Heart right ventricle (tissue), 16 donors: ENCODE measurements around the gene MLLT3. TPM values are rescaled to one million over a fixed set of nuclear protein-coding genes. Genes with fewer than 3 reads are reported as not detected.

Experiments used
- ATAC-seq, 8 donors: fragments of 200-7000 bp; cut with Tn5 transposase; one replicate each; pipeline ENCODE4 v1.9.1; 2020; ENCODE audit warnings: mild to moderate bottlenecking in 8 of 8, moderate library complexity in 8 of 8, moderate number of reproducible peaks in 1 of 8
- DNase-seq, 2 donors: peaks; one replicate each; pipeline ENCODE4 v3.0.0-alpha.2; 2020
- H3K27ac ChIP-seq, 10 donors: fragments of 200-600 bp; sonication (generic) in 2 of 10; one replicate each; pipeline versions ENCODE4 v1.5.0 to v1.8.0; 2020 to 2022; ENCODE audit warnings: mild to moderate bottlenecking in 3 of 10
- H3K27me3 ChIP-seq, 7 donors: fragments of 200-600 bp; one replicate each; pipeline ENCODE4 v1.8.0; 2021 to 2022; ENCODE audit warnings: mild to moderate bottlenecking in 2 of 7
- H3K36me3 ChIP-seq, 9 donors: fragments of 200-600 bp; sonication (generic) in 1 of 9; one replicate each; pipeline versions ENCODE4 v1.5.0 to v1.8.0; 2020 to 2022; ENCODE audit warnings: mild to moderate bottlenecking in 2 of 9
- H3K4me1 ChIP-seq, 9 donors: fragments of 200-600 bp; sonication (generic) in 1 of 9; one replicate each; pipeline versions ENCODE4 v1.5.0 to v1.8.0; 2020 to 2022; ENCODE audit warnings: mild to moderate bottlenecking in 4 of 9
- H3K4me3 ChIP-seq, 10 donors: fragments of 200-600 bp; sonication (generic) in 2 of 10; one replicate each; pipeline versions ENCODE4 v1.5.0 to v1.8.0; 2020 to 2022; ENCODE audit warnings: mild to moderate bottlenecking in 7 of 10, moderate library complexity in 2 of 10
- H3K9me3 ChIP-seq, 11 donors: fragments of 200-600 bp in 10 of 11; sonication (generic) in 2 of 11; one replicate each; pipeline versions ENCODE4 v1.5.0 to v1.8.0; 2013 to 2022; ENCODE audit warnings: mild to moderate bottlenecking in 2 of 11, control low read depth in 1 of 11, moderate library complexity in 1 of 11
- CTCF ChIP-seq, 9 donors: fragments of 200-600 bp; sonication (generic) in 2 of 9; IDR thresholded peaks; one replicate each; pipeline versions ENCODE4 v1.5.0 to v1.8.0; 2021 to 2022; ENCODE audit warnings: antibody characterized with exemption in 9 of 9, mild to moderate bottlenecking in 5 of 9, moderate library complexity in 1 of 9
- WGBS, 2 donors: extraction: QIAGEN DNeasy Blood & Tissue Kit; methylation state at CpG; one replicate each; pipeline ENCODE4 v1.1.7; 2013; ENCODE audit warnings: inconsistent platforms in 1 of 2; 5-methylcytosine and 5-hydroxymethylcytosine counted together
- intact Hi-C, 10 donors: fragments of 100-400 bp; cut with DNase I; formaldehyde crosslinking; loops; one replicate each; pipeline versions ENCODE4 v1.11.1 to v1.14.2; 2022
- polyA plus RNA-seq, 2 donors: library from polyadenylated mRNA; stranded (reverse); fragments of 200-250 nt; gene quantifications; one replicate each; pipeline ENCODE4 v1.2.3, GENCODE V29; 2013
- total RNA-seq, 10 donors: library from RNA; stranded (reverse); fragmentation: NEBNext Ultra II Directional in 3 of 10; extraction: Animal tissue kit (Norgen Biotek cat#: 25700) in 3 of 10; gene quantifications; one replicate each; pipeline versions ENCODE4 v1.2.1 to v1.2.4, GENCODE V29; 2021 to 2023
- donor health status: Arrhythmogenic right ventricular cardiomyopathy.
- donor health status: ischemic (EF 13 %, LVEDD 7.1; RV severe dilation, severe dysfunction).
- donor health status: healthy with polysubstance abuse.
- donor health status: DM: no; HTN: yes; CAD: no.
- donor health status: DM: no; HTN: no; CAD: no.
- donor health status: ischemic (EF 25% LVEDD 6.9; RV normal size, moderate dysfunction).
- donor health status: ischemic (EF 25% LVEDD 5.7; RV mildly dilated, moderate dysfunction).
- donor health status: healthy.
- donor health status: DM: yes; HTN: yes; CAD: no.
- donor health status: Ischemic cardiomyopathy.
- donor health status: ischemic (EF 35%, LVEDD 5.7; RV mildly dilated, moderate dysfunction).
- donor health status: nonischemic (EF 11% LVEDD 7.7; RV severe dilation, severe dysfunction).
- donor health status: DM: yes; HTN: yes; CAD: no.
- donor health status: PGD.
- donor health status: ischemic (EF 29% LVEDD 5.4; RV normal size, mild dysfunction).
- donor health status: nonischemic (EF 23%, LVEDD 6.1; RV moderate dilation, normal function).

MLLT3 gene
- total and polyA plus RNA-seq, 12 donors: 4.3 to 22.7 (median 13.5) TPM

- Histone ChIP-seq H3K27ac (no peak overlapping the region), H3K4me3 (no peak overlapping the region), H3K4me1 (peaks cover 0 to 8% (median 0%) of the 10 kb centered on the region in 9 donors), H3K9me3 (peaks cover 0 to 7% (median 0%) of the 10 kb centered on the region in 11 donors), H3K36me3 (no peaks in the 10 kb centered on the region), H3K27me3 (no peaks in the 10 kb centered on the region)
- no peak for ATAC-seq
- intact Hi-C loops: loop anchor here in 1 of 10 donors (10.0 kb wide), 1 partner anchor 64 kb away; no protein-coding TSS in a partner anchor
- TF ChIP-seq CTCF (IDR thresholded peaks at IDR 0.05): no peak
- DNase-seq: no peak
Observed at GRCh38 chr9:20390400-20390799, 231.9 kb downstream of the MLLT3 start.

GRCh38 chr9:20387062-20387461 is 235.2 kb downstream of the MLLT3 start:
- intact Hi-C loops: no loop called here
- no peak for TF ChIP-seq CTCF (IDR thresholded peaks at IDR 0.05)
- no peaks in the 10 kb centered on the region for H3K27me3 ChIP-seq
- H3K4me1 ChIP-seq: peaks cover 0 to 11% (median 0%) of the 10 kb centered on the region in 9 donors
- no peaks in the 10 kb centered on the region for H3K36me3 ChIP-seq
- no peak for DNase-seq
- ATAC-seq: no peak
- peaks cover 0 to 7% (median 0%) of the 10 kb centered on the region in 11 donors for H3K9me3 ChIP-seq
- 92 to 96% methylated on average over 3 of the region's 3 CpGs for WGBS, 2 donors
- no peak overlapping the region for H3K4me3 ChIP-seq
- H3K27ac ChIP-seq: no peak overlapping the region

GRCh38 chr9:20384642-20385041 is 237.7 kb downstream of the MLLT3 start:
- ATAC-seq: no peak
- H3K9me3 ChIP-seq: peaks cover 0 to 7% (median 0%) of the 10 kb centered on the region in 11 donors
- no peak overlapping the region for H3K27ac ChIP-seq
- no peak overlapping the region for H3K4me3 ChIP-seq
- H3K36me3 ChIP-seq: no peaks in the 10 kb centered on the region
- H3K27me3 ChIP-seq: no peaks in the 10 kb centered on the region
- no peak for DNase-seq
- 91 to 92% methylated on average over 2 of the region's 2 CpGs for WGBS, 2 donors
- TF ChIP-seq CTCF (IDR thresholded peaks at IDR 0.05): no peak
- intact Hi-C loops: no loop called here
- H3K4me1 ChIP-seq: peaks cover 0 to 20% (median 4%) of the 10 kb centered on the region in 9 donors

GRCh38 chr9:20382460-20383071 is 239.7 kb downstream of the MLLT3 start:
- Histone ChIP-seq H3K9me3 (no peaks in the 10 kb centered on the region), H3K36me3 (no peaks in the 10 kb centered on the region), H3K4me3 (no peak overlapping the region), H3K27ac (no peak overlapping the region), H3K27me3 (no peaks in the 10 kb centered on the region), H3K4me1 (peaks cover 0 to 22% (median 4%) of the 10 kb centered on the region in 9 donors)
- DNase-seq: no peak
- intact Hi-C loops: no loop called here
- no peak for TF ChIP-seq CTCF (IDR thresholded peaks at IDR 0.05)
- ATAC-seq: no peak
- WGBS, 2 donors: 47 to 50% methylated on average over 2 of the region's 2 CpGs
